SHP77 treated with DMSO at 0.1 percent for 48 hours (cell line): ENCODE results near the gene RCC2.
A peak's percentile ranks its signal among the peaks of the same experiment; 100 is the strongest.
"Not testable (repeated sequence)": the region's sequence is repeated elsewhere in the genome, so short reads cannot be mapped to it uniquely, and the experiment has no call there.

Experiments
- DNase-seq: peaks from one replicate; lab custom pipeline; 2025; lab: John Stamatoyannopoulos, UW

RCC2 gene

DNA sequence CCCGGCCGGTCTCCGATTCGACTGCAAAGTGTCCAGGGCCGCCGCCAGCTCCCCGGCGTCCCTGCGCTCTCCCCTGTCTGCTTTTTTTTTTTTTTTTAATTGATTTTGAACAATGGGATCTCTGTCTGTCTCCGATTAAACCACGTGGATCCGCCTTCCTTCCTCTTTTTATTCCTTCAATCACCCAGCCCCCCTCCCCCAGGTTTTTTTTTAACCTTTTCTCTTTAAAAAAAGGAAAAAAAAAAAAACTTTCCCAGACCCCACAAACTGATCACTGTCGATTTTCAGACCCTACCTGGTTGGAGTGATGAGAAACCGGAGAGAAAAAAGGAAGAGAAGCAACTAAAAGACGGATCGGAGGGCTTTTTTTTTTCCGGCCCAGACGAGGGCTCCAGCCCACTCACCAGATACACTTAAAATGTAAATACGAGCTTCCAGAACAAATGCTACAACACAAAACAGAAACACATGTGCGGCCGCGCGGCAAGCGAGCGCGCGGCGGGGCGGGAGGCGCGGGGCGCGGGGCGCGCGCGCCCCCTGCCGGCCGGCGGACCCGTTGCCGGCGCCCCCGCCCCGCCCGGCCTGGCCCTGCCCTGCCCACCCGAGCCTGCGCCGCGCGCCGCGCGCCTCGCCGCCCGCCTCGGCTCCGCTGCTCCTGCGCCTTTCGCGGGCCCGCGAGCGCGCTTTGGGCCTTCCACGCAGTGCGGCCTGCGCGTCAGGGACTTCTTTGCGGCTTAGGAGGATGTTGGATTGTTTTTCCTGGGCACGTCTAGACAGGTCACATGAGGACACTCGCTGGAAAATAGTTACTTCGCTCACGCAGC is at the start of gene RCC2:
TSS of gene RCC2 (minus strand) at position 428 of the 824 bp plus-strand sequence. CDS start 1,163 bp downstream, outside the sequence.
- DNase-seq: peak; percentile 67

DNA sequence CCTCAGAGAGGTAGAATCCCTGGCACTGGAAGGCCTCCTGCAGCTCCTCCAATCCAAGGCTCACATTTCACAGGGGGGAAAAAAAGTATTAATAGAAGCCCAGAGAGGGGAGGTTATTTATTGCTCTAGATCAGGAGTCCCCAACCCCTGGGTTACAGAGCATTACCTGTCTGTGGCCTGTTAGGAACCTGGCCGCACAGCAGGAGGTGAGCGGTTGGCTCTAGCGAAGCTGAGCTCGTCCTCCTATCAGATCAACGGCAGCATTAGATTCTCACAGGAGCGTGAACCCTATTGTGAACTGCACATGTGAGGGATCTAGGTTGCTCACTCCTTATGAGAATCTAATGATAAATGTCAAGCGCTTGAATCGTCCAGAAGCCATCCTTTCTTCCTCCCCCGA is 46.8 kb upstream of the RCC2 start:
- no peak for DNase-seq

DNA sequence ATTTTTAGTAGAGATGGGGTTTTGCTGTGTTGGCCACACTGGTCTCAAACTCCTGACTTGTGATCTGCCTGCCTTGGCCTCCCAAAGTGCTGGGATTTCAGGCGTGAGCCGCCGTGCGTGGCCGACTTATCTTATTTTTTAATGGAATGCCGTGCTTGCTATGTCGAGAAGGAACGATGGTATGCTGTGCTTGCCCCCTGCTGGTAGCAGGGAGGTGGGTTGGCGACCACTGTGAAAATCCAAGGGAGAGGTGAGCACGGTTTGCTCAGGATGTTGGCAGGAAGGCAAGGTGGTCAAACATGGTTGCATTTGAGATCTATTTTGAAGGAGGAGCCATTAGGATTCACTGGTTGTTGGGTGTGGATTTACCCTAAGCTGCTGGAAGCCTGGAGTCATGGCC is 45.8 kb upstream of the RCC2 start:
- DNase-seq: no peak

DNA sequence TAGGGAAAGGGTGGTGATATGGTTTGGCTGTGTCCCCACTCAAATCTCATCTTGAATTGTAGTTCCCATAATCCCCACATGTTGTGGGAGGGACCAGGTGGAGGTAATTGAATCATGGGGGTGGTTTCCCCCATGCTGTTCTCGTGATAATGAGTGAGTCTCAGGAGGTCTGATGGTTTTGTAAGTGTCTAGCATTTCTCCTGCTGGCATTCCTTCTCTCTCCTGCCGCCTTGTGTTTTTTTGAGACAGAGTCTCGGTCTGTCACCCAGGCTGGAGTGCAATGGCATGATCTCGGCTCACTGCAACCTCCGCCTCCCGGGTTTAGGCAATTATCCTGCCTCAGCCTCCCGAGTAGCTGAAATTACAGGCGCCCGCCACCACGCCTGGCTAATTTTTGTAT is 42.5 kb upstream of the RCC2 start:
- not testable (repeated sequence) for DNase-seq

DNA sequence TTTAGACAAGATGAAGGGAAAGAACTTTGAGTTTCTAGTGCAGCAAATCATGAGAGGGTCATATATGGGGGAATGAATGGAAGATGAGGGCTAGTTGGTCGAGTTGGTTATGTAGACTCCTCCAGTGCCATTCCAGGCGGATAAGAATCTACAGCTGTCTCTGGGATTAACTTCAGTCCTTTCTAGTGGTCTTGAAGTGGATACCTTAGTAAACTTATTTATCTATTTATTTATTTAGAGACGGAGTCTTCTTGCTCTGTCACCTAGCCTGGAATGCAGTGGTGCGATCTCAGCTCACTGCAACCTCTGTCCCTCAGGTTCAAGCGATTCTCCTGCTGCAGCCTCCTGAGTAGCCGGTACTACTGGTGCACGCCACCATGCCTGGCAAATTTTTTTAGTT is 41.4 kb upstream of the RCC2 start:
- DNase-seq: no peak

DNA sequence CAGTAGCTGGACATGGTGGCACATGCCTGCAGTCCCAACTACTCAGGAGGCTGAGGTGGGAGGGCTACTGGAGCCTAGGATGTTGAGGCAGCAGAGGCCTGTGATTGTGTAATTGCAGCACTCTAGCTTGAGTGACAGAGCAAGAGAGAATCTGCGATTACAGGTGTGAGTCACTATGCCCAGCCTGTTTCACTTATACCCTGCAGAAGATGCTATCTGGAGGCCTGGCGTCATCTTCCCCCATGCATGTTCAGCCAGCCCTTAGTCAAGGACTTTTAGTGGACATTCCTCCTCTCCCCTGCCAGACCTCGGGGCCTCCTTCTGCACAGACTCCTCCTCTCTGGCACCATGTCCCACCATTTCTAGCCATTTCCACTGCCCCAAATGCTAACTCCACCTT is 36.3 kb upstream of the RCC2 start:
- DNase-seq: no peak

DNA sequence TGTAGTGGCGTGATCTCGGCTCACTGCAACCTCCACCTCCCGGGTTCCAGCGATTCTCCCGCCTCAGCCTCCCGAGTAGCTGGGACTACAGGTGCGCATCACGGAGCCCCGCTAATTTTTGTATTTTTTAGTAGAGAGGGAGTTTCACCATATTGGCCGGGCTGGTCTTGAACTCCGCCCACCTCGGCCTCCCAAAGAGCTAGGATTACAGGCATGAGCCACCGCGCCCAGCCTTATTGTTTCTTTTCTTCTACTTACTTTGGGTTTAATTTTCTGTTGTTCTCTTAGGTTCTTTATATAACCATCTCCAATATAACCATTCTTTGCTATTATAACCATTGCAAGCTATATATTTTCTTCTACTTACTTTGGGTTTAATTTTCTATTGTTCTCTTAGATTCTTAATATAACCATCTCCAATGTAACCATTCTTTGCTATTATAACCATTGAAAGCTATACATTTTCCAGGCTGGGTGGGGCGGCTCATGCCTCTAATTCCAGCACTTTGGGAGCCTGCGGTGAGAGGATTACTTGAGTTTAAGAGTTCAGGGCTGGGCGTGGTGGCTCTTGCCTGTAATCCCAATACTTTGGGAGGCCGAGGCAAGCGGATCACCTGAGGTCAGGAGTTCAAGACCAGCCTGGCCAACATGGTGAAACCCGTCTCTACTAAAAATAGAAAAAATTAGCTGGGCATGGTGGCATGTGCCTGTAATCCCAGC is 35.5 kb upstream of the RCC2 start:
- not testable (repeated sequence) for DNase-seq

DNA sequence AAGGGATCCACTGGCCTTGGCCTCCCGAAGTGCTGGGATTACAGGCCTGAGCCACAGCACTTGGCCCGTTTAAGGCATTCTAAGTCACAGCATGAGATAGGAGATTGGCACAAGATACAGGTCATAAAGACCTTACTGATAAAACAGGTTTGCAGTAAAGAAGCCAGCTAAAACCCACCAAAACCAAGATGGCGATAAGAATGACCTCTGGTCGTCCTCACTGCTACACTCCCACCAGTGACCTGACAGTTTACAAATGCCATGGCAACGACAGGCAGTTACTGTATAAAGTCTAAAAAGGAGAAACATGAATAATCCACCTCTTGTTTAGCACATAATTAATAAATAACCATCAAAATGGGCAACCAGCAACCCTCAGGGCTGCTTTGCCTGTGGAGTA is 33.3 kb upstream of the RCC2 start:
- DNase-seq: no peak

DNA sequence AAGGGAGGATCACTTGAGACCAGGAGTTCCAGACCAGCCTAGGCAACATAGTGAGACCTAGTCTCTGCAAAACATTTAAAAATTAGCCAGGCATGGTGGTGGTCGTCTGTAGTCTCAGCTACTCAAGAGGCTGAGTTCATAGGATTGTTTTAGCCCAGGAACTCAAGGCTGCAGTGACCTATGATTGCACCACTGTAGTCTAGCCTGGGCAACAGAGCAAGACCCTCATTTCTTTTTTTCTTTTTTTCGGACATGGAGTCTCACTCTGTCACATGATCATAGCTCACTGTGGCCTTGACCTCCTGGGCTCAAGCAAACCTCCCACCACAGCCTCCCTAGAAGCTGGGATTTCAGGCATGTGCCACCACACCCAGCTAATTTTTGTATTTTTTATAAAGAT is 31.9 kb upstream of the RCC2 start:
- no peak for DNase-seq

DNA sequence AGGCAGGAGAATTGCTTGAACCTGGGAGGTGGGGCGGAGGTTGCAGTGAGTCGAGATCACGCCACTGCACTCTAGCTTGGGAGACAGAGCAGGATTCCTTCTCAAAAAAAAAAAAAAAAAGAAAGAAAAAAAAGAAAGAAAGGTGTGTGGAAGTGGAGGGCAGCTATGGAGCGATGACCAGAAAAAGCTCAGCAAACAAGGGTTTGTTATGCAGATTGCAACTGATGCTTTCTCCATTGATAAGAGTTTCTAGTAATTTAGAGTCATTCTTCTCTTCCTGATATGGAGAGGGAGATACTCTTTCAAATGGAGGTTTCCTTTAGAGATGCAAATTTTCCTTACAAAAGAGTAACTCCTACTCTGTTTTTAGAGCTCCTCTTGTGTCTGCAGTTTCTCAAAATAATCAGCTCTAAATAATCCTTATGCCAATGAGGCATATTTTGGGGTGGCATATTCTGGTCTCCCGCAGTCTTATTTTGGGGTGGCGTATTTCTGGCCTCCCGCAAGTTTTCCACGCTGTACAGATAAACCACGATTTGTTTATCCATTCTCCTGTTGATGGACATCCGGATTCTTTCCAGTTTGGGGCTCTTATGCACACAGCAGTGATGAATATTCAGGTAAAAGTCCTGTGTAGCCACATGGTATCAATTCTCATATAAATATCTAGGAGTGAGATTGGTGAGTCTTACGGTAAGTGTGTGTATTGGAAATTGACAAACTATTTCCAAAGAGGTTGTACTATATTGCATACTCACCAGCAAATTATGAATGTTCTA is 30.7 kb upstream of the RCC2 start:
- DNase-seq: no peak

DNA sequence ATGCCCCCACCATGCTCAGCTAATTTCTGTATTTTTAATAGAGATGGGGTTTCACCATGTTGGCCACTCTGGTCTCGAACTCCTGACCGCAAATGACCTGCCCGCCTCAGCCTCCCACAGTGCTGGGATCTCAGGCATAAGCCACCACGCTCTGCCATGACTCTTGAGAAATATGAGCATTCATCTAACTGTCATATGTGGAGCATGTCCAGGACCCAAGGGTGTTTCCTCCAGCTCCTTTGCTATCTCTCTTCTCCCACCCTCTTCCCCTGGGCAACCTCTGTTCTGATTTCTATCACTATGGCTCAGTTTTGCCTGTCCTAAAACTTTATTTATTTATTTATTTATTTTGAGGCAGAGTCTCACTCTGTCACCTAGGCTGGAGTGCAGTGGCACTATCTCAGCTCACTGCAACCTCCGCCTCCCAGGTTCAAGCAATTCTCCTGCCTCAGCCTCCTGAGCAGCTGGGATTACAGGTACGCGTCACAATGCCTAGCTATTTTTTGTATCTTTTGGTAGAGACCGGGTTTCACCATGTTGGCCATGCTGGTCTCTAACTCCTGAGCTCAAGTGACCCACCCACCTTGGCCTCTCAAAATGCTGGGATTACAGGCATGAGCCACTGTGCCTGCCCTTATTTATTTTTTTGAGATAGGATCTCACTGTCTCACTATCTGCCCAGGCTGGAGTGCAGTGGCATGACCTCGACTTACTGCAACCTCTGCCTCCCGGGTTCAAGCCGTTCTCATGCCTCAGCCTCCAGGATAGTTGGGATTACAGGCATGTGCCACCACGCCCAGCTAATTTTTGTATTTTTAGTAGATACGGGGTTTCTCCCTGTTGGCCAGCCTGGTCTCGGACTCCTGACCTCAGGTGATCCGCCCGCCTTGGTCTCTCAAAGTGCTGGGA is 29.1 kb upstream of the RCC2 start:
- DNase-seq: not testable (repeated sequence)

DNA sequence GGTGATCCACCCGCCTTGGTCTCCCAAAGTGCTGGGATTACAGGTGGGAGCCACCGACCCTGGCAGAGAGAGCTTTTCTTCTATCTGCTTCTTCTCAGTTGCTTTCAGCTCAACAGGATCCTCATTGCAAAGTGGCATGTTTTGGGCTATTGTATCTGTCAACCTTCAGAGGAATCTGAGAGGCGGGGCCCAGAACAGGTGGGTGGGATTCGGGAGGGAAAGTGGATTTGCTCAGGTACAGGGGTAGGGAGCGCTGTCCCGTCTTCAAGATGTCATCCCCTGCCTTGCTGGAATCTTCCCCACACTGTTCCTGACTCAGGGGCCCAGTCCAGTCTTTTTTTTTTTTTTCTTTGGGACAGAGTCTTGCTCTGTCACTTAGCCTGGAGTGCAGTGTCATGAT is 26.9 kb upstream of the RCC2 start:
- no peak for DNase-seq

DNA sequence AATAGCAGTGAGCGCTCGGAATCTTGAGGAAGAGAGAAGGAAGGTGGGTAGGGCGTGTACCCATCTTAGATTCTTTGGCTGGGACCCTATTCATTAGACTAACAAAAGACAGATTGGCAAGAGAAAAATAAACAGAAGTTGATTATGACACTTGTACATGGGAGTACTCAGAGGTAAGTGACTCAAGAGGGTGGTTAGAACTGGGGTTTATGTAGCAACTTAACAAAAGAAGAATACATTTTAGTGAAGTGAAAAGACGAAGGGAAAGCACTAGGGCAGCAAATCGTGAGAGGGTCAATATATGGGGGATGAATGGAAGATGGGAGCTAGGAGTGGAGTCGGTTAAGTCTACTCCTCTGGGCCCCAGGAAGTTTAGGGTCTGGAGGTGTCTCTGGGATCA is 25.8 kb upstream of the RCC2 start:
- no peak for DNase-seq

DNA sequence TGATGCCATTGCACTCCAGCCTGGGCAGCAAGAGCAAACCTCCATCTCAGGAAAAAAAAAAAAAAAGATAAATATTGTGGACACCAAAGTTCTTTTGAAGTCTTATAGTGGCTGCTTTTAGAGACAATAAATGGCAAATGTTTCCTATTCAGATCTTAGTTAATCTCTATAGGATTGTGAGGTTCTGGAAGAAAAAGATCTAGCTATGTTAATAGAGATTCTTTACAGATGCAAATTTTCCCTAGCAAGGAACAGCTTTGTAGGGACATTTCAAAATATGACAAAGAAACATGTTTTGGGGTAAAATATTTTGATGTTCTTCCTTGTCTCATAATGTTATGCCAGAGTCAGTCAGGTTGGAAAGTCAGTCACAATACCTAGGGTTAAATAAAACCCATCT is 24.5 kb upstream of the RCC2 start:
- no peak for DNase-seq

DNA sequence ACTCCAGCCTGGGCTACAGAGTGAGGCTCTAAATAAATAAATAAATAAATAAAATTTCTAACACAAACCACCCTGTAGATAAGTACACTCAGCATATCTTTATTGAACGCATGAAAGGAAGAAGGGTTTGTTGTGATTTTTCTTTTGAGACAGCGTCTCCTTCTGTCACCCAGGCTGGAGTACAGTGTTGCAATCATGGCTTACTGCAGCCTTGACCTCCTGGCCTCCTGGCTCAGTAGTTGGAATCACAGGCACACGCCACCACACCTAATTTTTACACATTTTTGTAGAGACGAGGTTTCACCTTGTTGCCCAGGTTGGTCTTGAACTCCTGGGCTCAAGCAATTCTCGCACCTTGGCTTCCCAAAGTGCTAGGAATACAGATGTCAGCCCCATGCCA is 23.2 kb upstream of the RCC2 start:
- DNase-seq: no peak

DNA sequence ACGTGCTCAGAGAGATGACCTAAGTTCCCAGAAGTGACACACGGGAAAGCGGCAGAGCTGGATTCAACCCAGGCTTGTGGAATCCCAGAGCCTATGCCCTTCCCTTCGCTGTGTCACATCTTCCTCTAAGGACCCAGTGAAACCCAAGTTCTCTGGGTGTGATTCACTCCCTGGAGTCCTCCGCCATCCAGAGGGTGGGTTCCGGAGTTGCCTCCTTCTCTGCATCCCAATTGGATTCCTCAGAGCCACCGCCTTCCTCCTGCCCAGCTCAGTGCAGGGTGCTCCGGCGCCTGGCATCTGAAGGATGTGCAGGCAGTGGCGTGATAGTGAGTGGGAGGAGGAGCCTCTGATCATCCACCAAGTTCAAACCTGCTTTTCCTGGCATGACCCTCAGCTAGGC is 20.7 kb upstream of the RCC2 start:
- no peak for DNase-seq

DNA sequence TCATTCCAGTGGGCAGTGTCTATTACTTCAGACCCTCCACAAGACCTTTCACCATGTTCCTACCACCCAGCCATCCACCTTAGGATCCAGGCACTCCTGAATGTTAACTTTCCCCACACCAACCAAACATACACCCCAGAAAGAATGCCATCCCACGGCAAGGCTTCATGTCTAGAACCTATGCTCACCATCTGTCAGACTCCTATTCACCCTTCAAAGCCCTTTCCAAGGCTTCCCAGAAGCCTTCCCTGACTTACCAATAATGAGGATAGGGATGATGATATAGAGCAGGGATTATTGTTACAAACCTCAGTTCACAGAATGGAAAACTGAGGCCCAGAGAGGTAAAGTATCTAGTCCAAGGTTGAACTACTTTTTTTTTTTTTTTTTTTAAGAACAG is 19.3 kb upstream of the RCC2 start:
- DNase-seq: no peak

DNA sequence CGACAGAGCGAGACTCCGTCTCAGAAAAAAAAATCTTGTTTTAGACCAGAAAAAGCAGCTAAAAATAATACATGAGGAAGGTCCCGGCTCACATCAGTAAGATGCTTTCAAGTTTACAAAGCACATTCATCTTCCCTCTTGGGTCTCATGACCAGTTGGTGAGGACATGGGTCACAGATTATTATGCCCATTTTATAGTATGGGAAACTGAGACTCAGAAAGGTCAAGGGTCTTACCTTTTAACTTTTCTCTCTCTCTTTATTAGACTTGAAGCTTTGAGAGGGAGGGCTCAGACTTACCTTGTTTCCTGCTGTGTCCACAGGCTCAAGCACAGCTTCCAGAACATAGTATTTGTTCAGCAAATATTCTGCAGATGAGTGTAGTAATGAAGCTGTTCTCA is 13.2 kb upstream of the RCC2 start:
- DNase-seq: no peak

DNA sequence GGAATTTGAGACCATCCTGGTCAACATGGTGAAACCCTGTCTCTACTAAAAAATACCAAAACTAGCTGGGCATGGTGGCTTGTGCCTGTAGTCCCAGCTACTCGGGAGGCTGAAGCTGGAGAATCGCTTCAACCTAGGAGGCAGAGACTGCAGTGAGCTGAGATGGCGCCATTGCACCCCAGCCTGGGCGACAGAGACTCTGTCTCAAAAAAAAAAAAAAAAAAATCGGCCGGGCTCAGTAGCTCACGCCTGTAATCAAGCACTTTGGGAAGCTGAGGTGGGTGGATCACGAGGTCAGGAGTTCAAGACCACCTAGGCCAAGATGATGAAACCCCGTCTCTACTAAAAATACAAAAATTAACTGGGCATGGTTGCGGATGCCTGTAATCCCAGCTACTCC is 12.7 kb upstream of the RCC2 start:
- DNase-seq: not testable (repeated sequence)

DNA sequence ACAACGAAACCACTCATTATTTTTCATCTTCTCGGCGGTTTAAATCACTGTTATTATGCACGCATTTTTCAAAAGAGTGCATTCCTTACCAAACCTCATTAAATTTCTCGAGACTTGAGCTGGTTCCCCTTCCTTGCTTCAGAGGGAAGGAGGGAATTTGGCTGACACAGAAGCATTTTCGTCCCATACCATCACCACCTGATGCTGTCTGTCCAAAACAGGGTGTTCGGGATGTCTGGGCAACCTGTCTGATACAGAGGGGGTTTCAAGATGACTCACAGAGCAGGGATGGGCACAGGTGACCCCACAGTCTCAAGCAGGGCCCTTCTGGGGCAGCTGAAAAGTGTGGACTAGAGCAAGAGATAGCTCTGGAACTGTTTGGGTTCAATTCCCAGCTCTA is 12.3 kb upstream of the RCC2 start:
- DNase-seq: no peak

DNA sequence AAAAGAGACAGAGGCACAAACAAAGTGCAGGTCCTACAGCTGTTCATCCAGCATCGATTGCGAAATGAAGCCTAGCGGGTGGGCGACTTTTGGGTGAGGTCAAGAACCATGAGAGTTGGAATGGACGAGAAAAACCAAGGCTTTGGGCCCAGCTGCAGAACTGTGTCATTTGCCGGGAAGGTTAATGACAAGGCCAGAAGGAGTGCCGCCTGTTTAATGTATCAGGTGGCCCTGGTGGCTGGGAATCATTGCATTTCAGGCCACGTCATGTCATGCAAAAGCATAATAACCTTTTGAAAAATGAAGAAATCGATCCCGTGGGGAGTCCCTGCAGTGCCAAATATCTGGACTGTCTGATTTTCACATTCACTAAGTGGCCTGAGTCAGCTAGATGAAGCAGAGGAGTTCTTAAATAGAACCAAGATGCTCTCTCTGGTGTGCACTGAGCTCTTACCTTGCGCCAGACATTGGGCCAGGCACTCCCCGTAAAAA is 8.1 kb upstream of the RCC2 start:
- no peak for DNase-seq

DNA sequence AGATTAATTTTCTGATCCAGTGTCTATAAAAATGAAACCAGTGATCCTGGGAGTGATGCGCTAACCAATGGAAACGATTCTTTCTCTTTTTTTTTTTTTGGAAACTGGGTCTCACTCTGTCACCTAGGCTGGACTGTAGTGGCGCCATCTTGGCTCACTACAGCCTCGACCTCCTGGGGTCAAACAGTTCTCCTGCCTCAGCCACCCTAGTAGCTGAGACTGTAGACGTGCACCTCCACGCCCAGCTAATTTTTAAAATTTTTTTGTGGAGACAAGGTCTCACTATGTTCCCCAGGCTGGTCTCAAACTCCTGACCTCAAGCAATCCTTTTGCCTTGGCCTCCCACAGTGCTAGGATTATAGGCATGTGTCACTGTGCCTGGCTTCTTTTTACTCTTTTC is 3.4 kb upstream of the RCC2 start:
- no peak for DNase-seq
